HG03159 (cell line): Measurements from ENCODE around the gene CHAT.

Source experiments
- ATAC-seq: cut with Tn5 transposase; IDR thresholded peaks from one replicate; pipeline ENCODE4 v1.9.1; 2021; ENCODE audit warnings: mild to moderate bottlenecking, moderate library complexity; ENCODE audit not compliant: unreplicated experiment

Gene CHAT

DNA sequence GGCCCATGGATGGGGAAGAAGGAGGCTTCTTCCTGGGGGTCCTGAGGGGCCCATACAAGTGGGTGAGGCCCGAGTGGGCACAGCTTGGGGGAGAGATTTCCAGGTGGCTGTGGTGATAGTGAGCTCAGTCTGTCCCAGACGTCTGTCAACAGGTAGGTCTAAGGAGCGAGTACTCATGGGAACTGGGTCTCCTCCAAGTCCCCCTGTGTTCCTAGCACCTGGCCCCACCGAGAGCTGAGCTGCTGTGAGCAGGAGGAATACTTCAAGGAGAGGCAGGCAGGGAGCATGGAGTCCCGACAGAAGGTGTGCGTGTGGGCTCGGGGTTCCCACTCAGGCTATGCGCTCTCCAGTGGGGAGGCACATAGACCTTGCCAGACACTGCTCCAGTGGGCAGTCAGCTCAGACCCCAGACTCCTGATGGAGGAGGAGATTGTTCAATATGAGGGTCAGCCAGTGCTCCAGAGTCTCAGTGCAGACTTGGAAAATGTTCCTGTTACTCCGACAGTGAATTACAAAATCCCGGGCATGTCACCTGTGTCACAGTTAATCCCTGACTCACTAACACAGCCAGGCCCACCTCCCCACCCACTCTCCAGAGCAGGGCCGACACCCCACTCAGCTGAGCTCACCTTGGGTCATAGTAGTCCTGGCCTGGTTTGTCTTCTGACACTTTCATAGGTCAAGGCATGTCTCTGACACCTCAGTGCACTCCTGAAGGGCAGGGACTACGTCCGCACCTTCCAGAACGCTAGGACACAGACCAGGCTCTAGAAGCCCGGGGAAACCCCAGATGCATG is 37.4 kb downstream of the CHAT start:
- no peak for ATAC-seq

GRCh38 chr10:49651917-49652316 is 38.1 kb downstream of the CHAT start:
- ATAC-seq = no peak

- ATAC-seq = no peak
These were observed 38.8 kb downstream of the CHAT start for GRCh38 chr10:49652421-49653272.

GRCh38 chr10:49653273-49653929 is 39.6 kb downstream of the CHAT start:
- no peak for ATAC-seq

GRCh38 chr10:49654036-49654693 is 40.3 kb downstream of the CHAT start:
- ATAC-seq = no peak

- no peak for ATAC-seq
These were observed 41.3 kb downstream of the CHAT start for GRCh38 chr10:49655099-49655498.

GRCh38 chr10:49656845-49657493 is 43.1 kb downstream of the CHAT start:
- ATAC-seq = no peak

- no peak for ATAC-seq
These were observed 43.8 kb downstream of the CHAT start for GRCh38 chr10:49657606-49658005.

DNA sequence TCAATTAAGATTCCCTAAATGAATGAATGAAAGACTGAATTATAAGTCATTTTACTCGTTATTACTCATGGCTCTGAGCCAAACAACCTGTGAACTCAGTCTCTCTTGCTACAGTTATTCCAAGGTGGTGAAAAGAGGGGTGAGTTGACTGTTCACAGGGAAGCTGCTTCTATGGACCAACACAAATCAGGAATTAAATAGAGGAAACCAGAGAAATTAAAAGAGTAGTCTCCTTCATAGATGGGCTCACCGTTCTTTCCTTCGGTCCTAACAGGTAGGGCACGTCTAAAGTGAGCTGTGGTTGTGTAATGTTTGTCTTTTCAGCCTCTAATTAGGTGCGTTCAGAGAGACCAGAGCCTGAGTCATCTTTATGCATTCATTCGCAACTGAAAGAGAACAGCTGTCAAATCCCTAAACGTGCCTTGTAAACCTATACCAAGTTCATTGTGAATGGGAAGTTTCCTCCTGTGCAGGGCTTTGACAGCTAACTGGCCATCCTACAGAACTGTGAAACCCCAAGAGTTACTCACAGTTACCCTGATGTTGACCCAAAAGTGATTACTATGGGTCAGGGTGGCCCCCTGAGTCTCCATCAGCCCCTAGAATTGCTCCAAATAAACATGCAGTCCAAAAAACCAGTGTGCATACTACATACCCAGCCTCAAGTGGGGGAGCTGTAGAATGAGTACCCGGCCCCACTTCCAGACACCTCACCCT is 47.5 kb downstream of the CHAT start:
- ATAC-seq = no peak

DNA sequence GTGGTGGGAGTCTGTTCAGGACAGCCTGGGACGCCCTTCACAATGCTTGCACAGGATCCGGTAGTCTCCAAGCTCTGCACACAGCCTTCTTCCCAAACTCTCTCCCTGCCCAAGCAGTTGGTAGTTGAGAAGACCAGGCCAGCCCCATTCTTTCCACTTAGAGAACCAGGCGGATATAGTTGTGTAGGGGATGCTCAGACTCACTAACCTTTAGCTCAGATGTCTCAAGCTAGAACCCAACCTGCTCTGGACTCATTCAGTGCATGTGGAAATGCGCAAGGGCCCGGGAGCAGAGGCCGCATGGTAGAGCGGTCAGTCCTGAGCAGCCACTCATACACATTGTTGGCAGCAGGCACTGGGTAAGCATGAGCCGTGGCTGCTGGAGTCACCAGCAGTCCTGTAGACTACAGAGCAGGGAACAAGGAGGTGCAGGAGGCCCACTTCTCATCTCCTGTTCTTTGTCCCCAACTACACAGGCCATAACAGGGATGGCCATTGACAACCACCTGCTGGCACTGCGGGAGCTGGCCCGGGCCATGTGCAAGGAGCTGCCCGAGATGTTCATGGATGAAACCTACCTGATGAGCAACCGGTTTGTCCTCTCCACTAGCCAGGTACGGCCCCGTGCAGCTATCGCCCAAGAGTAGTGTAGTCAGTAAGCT is 48.5 kb downstream of the CHAT start:
- no peak for ATAC-seq

GRCh38 chr10:49663596-49663995 is 49.8 kb downstream of the CHAT start:
- no peak for ATAC-seq

GRCh38 chr10:49664006-49664841 is 50.4 kb downstream of the CHAT start:
- ATAC-seq = no peak

DNA sequence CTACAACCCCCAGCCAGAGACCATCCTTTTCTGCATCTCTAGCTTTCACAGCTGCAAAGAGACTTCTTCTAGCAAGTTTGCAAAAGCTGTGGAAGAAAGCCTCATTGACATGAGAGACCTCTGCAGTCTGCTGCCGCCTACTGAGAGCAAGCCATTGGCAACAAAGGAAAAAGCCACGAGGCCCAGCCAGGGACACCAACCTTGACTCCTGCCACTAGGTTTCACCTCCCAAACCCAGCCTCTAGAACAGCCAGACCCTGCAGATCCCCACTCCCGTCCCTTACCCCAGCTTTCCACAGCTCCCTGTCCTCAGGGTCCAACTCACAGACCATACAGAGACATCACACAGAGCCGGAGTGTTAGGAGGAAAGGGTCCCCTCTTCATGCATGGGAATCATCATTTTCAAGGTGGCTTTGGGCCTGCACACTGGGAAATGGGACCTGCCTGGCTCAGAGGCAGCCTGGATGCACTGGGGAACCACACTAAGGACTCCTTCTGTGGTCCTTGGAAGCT is 51.1 kb downstream of the CHAT start:
- no peak for ATAC-seq

DNA sequence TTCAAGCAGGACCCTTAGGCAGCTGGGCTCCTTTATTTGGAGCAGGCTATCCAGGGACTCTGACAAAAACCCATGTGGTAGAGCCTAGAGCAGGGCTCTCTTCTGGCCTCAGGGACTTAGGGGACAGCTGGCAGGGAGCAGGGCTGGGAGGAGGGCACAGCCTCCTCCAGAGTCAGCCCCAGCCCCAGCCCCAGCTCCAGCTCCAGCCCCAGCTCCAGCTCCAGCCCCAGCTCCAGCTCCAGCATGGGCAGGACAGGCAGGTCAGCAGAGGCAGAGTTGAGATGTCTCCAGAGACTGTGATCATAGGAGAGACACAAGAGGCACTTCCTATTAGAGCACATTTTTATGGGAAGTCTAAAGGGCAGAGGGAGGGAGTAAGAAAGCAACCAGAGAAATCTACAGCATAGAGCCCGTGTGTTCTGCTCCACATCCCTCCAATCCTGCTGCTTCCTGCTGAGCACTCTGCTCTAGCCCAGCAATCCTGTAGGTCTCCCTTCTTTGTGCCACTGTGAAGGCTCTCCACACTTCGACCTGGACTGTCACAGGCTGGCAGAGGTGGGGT is 52.3 kb downstream of the CHAT start:
- no peak for ATAC-seq

GRCh38 chr10:49666685-49667084 is 52.8 kb downstream of the CHAT start:
- no peak for ATAC-seq

DNA sequence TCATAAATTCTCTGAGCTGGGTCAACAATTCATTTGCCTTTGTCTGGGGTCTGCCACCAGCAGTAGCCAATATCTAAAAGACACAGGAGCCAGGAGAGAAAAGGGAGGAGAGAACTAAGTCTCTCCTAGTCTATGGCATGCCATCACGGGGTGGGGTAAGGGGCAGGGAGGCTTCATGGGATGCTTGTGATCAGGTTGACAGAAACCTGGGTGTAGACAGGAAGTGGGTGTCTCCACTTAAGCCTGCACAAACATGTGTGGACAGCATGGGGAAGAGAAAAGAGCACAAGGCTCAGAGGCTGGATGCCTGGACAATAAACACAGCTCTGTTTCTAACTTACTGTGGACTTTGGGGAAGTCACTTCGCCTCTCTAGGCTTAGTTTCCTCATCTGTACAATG is 54.2 kb downstream of the CHAT start:
- ATAC-seq = no peak

DNA sequence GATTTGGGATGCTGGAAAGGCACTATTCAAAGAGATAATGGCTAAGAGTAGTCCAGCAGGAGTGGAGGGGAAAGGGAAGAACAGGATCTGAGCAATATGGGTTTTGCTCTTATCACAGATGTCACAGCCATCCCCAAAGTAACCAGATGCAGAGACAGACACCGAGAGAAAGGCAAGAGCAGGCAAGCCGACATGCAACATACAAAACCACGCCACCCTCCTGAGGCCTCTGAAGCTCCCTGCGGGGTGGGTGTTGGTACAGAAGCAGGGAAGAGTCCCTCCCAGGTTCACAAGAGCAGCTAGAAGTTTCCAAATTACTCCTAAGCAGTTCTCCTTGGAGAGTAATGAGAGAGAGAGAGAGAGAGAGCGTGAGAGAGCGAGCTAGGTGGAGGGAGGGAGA is 54.8 kb downstream of the CHAT start:
- no peak for ATAC-seq
